Measurements from ENCODE around the gene SIGLEC12. TPM values are rescaled to one million over a fixed set of nuclear protein-coding genes. Genes with fewer than 3 reads are reported as not detected.

The SIGLEC12 gene
- total and polyA plus RNA-seq, 2 donors (not counting 1 experiment from before 2014, with no cell fraction given): not detected

DNA sequence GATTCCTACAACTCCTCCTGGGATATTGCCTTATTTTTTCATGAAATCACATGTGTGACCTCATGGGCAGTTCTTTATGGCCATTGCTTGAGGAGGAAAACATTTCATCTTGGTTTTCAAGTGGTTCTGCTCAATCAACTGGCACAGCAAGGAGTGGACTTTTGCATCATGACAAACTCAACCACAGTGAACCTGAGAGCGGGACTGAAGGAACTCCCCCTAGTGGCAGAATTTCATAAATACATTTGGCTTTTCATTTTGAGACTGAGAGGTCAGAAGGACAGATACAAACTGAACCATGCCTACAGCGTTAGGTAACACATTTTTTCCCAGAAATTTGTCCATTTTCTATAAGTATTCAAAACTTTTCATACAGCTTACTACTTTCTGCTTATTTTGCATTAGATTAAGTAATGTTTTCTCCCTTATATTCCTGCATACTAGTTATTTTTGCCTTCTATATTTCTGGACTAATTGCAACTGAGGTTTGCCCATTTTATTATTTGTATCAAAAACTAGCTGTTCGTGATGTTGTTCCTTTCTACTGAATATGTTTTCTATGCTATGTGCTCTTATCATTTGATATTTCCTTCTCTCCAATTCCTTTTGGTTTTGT, 13.4 kb upstream of the SIGLEC12 start:
- no peak overlapping the region for H3K9ac ChIP-seq (ENCODE audit: insufficient read depth, low read length)
- H3K27ac ChIP-seq (ENCODE audit: insufficient read depth, low read length): no peak overlapping the region
- no peak overlapping the region for H2AFZ ChIP-seq (ENCODE audit: low read length)
- no peak overlapping the region for H3K4me2 ChIP-seq (ENCODE audit: extremely low read depth, insufficient read depth, low read length)
- no peaks in the 10 kb centered on the region for H3K4me1 ChIP-seq (ENCODE audit: control insufficient read depth, extremely low read depth, insufficient read depth, low read length)
- DNase-seq (ENCODE audit: low read depth in 2 of 2): peak; percentile 25 to 60
- no peaks in the 10 kb centered on the region for H3K79me2 ChIP-seq (ENCODE audit: control insufficient read depth, insufficient read depth, low read length)
- no peaks in the 10 kb centered on the region for H3K36me3 ChIP-seq (ENCODE audit: control insufficient read depth, insufficient read depth, low read length)
- no peaks in the 10 kb centered on the region for H3K9me3 ChIP-seq (ENCODE audit: control insufficient read depth, insufficient read depth, low read depth, low read length)
- no peaks in the 10 kb centered on the region for H3K27me3 ChIP-seq (ENCODE audit: control insufficient read depth, insufficient read depth, low read length)
- no peak for TF ChIP-seq EZH2 (IDR thresholded peaks at IDR 0.05; ENCODE audit: low read length, missing control alignments)
- TF ChIP-seq, protein P1, sequence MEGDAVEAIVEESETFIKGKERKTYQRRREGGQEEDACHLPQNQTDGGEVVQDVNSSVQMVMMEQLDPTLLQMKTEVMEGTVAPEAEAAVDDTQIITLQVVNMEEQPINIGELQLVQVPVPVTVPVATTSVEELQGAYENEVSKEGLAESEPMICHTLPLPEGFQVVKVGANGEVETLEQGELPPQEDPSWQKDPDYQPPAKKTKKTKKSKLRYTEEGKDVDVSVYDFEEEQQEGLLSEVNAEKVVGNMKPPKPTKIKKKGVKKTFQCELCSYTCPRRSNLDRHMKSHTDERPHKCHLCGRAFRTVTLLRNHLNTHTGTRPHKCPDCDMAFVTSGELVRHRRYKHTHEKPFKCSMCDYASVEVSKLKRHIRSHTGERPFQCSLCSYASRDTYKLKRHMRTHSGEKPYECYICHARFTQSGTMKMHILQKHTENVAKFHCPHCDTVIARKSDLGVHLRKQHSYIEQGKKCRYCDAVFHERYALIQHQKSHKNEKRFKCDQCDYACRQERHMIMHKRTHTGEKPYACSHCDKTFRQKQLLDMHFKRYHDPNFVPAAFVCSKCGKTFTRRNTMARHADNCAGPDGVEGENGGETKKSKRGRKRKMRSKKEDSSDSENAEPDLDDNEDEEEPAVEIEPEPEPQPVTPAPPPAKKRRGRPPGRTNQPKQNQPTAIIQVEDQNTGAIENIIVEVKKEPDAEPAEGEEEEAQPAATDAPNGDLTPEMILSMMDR (conservative IDR thresholded peaks at IDR 0.05 in 1 of 2, IDR thresholded peaks at IDR 0.05 in 1 of 2; ENCODE audit: low read depth in 1 of 2, low read length in 2 of 2): peak; percentile 68 to 77
- no peaks in the 10 kb centered on the region for H4K20me1 ChIP-seq (ENCODE audit: control insufficient read depth, extremely low read depth, insufficient read depth, low read length)
- H3K4me3 ChIP-seq (replicated peaks in 1 of 4; ENCODE audit: control extremely low read depth in 1 of 4, insufficient read depth in 1 of 4, low read depth in 3 of 4, low read length in 4 of 4): no peak overlapping the region

DNA sequence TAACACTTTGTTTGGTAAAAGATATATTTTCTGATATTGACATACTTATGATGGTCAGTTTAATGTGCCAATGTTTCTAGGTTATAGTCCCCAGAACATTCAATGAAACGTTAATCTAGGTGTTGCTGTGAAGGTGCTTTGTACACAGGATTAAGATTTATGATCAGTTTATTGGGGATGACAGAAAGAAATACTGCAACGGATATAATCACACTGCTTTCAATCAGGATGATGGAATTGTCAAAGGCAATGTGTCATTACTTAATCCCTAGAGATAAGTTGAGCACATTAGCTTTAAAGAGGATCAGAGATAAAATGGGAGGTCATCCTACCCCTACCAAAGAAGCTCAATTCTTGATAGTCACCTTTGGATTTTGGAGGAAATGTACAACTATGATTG, 12.4 kb upstream of the SIGLEC12 start:
- Histone ChIP-seq H3K9ac (ENCODE audit: insufficient read depth, low read length) (no peak overlapping the region), H2AFZ (ENCODE audit: low read length) (no peak overlapping the region), H3K36me3 (ENCODE audit: control insufficient read depth, insufficient read depth, low read length) (no peaks in the 10 kb centered on the region), H3K4me2 (ENCODE audit: extremely low read depth, insufficient read depth, low read length) (no peak overlapping the region), H3K4me1 (ENCODE audit: control insufficient read depth, extremely low read depth, insufficient read depth, low read length) (no peaks in the 10 kb centered on the region), H3K4me3 (replicated peaks in 1 of 4; ENCODE audit: control extremely low read depth in 1 of 4, insufficient read depth in 1 of 4, low read depth in 3 of 4, low read length in 4 of 4) (no peak overlapping the region), H3K27ac (ENCODE audit: insufficient read depth, low read length) (no peak overlapping the region), H4K20me1 (ENCODE audit: control insufficient read depth, extremely low read depth, insufficient read depth, low read length) (no peaks in the 10 kb centered on the region), H3K27me3 (ENCODE audit: control insufficient read depth, insufficient read depth, low read length) (no peaks in the 10 kb centered on the region), H3K79me2 (ENCODE audit: control insufficient read depth, insufficient read depth, low read length) (no peaks in the 10 kb centered on the region), H3K9me3 (ENCODE audit: control insufficient read depth, insufficient read depth, low read depth, low read length) (no peaks in the 10 kb centered on the region)
- DNase-seq (ENCODE audit: low read depth in 2 of 2): no peak
- TF ChIP-seq, protein P1 (conservative IDR thresholded peaks at IDR 0.05 in 1 of 2, IDR thresholded peaks at IDR 0.05 in 1 of 2; ENCODE audit: low read depth in 1 of 2, low read length in 2 of 2): no peak
- no peak for TF ChIP-seq EZH2 (IDR thresholded peaks at IDR 0.05; ENCODE audit: low read length, missing control alignments)

- TF ChIP-seq EZH2 (IDR thresholded peaks at IDR 0.05; ENCODE audit: low read length, missing control alignments): no peak
- TF ChIP-seq, protein P1 (conservative IDR thresholded peaks at IDR 0.05 in 1 of 2, IDR thresholded peaks at IDR 0.05 in 1 of 2; ENCODE audit: low read depth in 1 of 2, low read length in 2 of 2): peak in 1 of 2 donors; percentile 15
- no peaks in the 10 kb centered on the region for H3K9me3 ChIP-seq (ENCODE audit: control insufficient read depth, insufficient read depth, low read depth, low read length)
- no peak overlapping the region for H3K9ac ChIP-seq (ENCODE audit: insufficient read depth, low read length)
- no peak overlapping the region for H3K27ac ChIP-seq (ENCODE audit: insufficient read depth, low read length)
- no peaks in the 10 kb centered on the region for H3K79me2 ChIP-seq (ENCODE audit: control insufficient read depth, insufficient read depth, low read length)
- H3K27me3 ChIP-seq (ENCODE audit: control insufficient read depth, insufficient read depth, low read length): no peaks in the 10 kb centered on the region
- no peak overlapping the region for H3K4me3 ChIP-seq (replicated peaks in 1 of 4; ENCODE audit: control extremely low read depth in 1 of 4, insufficient read depth in 1 of 4, low read depth in 3 of 4, low read length in 4 of 4)
- H4K20me1 ChIP-seq (ENCODE audit: control insufficient read depth, extremely low read depth, insufficient read depth, low read length): no peaks in the 10 kb centered on the region
- DNase-seq (ENCODE audit: low read depth in 2 of 2): no peak
- H3K4me1 ChIP-seq (ENCODE audit: control insufficient read depth, extremely low read depth, insufficient read depth, low read length): no peaks in the 10 kb centered on the region
- H3K4me2 ChIP-seq (ENCODE audit: extremely low read depth, insufficient read depth, low read length): no peak overlapping the region
- H3K36me3 ChIP-seq (ENCODE audit: control insufficient read depth, insufficient read depth, low read length): no peaks in the 10 kb centered on the region
- H2AFZ ChIP-seq (ENCODE audit: low read length): no peak overlapping the region
Measured at GRCh38 chr19:51511353-51511752, 9.8 kb upstream of the SIGLEC12 start.

Data from fibroblast of lung (primary cell).